Measurements from ENCODE around the gene PPP1R27.

PPP1R27 gene, protein sequence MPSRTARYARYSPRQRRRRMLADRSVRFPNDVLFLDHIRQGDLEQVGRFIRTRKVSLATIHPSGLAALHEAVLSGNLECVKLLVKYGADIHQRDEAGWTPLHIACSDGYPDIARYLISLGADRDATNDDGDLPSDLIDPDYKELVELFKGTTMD

GRCh38 chr17:81834831-81835267 lies at the start of gene PPP1R27:
Gene PPP1R27 (minus strand): TSS chr17:81835050. CDS start chr17:81834953, 97 bp downstream.
- no peak for DNase-seq (ENCODE audit: low read depth)

DNA sequence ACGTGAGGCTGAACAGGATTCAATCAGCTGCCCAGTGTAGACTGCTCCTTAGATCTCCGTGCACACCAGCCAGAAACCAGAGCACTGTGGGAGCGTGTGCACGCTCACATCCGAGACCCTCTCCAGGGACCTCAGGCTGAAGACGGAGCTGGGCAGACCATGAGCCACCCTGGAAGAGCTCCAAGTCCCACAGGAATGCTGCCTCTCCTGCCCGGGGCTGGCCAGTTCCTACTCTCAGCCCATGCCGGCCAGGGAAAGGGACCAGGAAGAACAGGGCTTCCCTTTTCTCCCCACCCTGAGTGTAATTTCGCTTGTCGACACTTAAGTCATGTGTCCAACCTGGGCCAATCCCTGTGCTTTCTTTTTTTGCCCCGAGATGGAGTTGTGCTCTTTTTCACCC lies 49.7 kb upstream of the PPP1R27 start:
- no peak for DNase-seq (ENCODE audit: low read depth)

DNA sequence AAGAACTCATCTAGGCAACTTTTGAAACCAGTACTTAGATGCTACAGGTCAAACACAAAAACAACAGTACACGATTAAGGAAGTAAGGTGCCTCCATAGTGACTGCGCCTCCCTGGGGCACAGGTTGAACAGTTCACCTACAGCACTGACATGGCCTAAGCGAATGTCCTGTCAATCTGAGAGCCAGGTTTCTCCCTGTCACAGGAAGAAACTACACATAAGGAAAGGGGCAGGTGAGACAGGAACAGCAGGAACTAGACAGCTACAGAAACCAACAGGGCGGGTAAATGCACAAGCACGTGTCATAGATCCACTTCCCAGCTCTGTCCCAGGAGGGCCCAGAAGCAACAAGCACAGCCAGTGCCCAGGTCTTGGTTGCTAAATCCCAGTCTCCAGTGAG lies 44.3 kb upstream of the PPP1R27 start:
- DNase-seq (ENCODE audit: low read depth): no peak

DNA sequence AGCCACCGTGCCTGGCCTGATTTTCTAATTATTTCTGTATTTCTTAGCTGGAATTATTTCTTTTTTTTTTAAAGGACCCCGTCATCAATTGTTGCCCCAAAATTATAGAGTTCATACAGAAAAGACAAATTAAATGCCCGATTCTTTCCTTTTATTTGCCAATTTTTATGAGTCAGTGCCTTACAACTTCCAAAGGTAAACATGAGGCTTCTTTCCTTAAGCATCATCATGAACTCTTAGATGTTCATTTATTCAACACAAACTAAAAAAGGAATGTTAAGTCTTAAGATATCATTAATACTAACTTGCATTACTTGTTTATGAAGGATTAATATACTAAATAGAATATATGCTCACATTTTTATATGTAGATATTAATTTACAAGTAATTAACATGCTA lies 43.4 kb upstream of the PPP1R27 start:
- DNase-seq (ENCODE audit: low read depth): no peak

DNA sequence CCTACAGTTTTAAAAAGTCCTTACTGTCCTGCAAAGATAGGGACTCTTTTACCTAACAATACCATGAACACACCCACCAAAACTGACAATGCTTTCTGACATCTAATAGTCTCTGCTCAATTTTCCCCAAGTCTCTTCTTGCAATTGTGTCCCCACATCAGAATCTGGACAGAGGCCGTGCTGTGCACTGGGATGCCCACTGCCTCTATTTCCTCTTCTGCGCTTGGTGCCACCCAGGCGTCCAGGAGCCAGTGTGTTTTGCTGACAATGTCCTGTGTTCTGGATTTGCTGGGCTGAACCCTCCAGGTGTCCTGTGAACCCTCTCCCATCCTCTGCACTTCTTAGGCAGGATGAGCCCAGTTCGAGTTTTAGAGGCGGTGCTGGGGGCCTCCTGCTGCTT lies 42.7 kb upstream of the PPP1R27 start:
- no peak for DNase-seq (ENCODE audit: low read depth)

GRCh38 chr17:81871387-81872230 lies 36.8 kb upstream of the PPP1R27 start:
- DNase-seq (ENCODE audit: low read depth): peak; percentile 94

GRCh38 chr17:81870981-81871386 lies 36.1 kb upstream of the PPP1R27 start, which contains the start of gene ARHGDIA:
Gene ARHGDIA (minus strand): TSS chr17:81871337. CDS start chr17:81869930, 1,407 bp downstream.
- no peak for DNase-seq (ENCODE audit: low read depth)

- DNase-seq (ENCODE audit: low read depth): peak; percentile 44
Measured at GRCh38 chr17:81870131-81870980, 35.5 kb upstream of the PPP1R27 start.

- peak; percentile 51 for DNase-seq (ENCODE audit: low read depth)
Measured at GRCh38 chr17:81869221-81870130, 34.6 kb upstream of the PPP1R27 start.

DNA sequence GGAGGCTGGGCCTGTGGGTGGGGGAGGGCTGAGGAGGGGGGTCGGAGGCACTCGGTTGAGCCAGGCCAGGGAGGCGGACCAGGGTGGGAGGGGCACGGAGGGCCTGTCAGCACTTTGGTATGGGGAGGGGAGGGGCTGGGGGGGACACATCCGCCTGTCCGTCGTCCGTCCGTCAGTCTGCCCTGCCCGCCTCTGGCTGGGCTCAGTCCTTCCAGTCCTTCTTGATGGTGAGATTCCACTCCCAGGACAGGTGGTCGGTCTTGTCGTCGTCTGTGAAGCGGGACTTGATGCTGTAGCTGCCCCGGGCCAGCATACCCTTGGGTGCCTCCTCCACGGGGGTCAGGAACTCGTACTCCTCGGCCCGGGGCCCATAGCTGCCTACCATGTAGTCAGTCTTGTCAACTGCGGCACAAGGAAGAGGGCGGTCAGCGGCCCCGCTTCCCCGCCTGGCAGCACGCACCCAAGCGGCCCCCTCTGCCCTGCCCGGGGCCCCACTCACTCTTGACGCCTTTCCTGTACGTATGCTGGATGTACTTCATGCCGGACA lies 33.9 kb upstream of the PPP1R27 start:
- peak; percentile 15 for DNase-seq (ENCODE audit: low read depth)

DNA sequence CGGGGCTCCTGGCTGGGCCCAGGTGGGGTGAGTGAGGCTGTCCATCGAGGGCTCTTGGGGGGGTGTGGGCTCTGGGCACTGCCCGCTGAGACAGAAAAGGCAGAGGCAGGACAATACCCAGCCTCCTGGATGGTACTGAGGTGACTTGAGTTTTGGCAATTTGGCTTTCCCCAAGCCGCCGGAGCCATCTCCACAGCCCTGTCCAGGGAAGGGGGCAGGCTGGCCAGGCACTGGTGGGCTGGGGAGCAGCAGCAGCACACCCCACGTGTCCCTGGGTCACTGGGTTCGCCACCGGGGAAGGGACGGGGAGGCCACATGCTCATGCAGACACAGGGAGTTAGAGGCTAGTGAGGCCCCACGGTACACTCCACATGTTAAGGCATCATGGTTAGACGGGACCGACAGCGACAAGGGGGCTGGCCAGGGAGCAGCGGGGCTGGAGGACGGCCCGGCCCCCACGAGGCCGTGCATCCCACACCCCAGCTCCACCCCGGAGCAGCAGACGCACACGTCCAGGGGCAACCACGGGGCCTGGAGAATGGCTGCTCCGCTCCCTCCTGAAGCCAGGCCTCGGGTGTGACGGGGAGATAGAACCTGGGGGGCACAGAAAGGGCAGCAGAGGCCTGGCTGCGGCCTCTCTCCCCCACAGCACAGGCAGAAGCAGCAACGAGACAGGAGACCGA lies 33.3 kb upstream of the PPP1R27 start:
- DNase-seq (ENCODE audit: low read depth): no peak

DNA sequence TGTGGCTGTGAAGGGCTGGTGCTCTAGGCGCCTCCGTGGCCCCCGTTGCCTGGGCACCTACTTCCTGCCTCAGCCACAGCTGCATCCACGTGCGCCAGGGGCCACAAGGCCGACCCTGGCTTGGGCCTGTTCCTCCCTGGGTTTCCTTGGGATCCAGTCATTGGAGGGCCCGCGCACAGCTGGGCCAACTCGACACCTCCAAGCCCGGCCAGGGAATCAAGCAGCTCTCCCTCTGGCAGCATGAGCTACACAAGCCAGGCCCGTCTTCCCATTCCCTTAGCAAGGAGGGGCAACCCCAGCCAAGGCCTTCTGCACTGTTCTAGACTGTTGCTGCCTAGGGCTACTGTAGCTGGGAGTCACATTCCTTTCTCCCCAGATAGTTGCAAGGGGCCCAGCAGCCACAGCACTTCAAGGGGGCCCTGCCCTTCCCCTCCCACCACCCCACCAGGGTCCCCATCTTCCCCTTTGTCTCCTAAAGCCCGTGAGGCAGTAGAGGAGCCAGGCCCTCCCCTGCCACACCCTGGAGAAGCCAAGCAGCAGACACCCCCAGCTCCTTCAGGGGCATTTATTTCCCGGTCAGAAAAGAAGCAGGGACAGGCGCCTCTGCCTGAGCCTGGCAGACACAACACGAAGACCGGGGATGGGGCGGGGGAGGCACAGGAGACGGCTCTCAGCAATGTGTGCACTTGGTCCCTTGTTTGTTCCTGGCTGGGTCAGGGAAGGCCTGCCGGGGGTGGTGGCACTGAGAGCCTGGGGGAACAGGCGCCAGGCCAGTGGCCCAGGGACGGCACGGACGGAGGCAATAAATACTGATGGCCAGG lies 32.5 kb upstream of the PPP1R27 start:
- no peak for DNase-seq (ENCODE audit: low read depth)

GRCh38 chr17:81866440-81867169 lies 31.8 kb upstream of the PPP1R27 start:
- DNase-seq (ENCODE audit: low read depth): peak; percentile 15

DNA sequence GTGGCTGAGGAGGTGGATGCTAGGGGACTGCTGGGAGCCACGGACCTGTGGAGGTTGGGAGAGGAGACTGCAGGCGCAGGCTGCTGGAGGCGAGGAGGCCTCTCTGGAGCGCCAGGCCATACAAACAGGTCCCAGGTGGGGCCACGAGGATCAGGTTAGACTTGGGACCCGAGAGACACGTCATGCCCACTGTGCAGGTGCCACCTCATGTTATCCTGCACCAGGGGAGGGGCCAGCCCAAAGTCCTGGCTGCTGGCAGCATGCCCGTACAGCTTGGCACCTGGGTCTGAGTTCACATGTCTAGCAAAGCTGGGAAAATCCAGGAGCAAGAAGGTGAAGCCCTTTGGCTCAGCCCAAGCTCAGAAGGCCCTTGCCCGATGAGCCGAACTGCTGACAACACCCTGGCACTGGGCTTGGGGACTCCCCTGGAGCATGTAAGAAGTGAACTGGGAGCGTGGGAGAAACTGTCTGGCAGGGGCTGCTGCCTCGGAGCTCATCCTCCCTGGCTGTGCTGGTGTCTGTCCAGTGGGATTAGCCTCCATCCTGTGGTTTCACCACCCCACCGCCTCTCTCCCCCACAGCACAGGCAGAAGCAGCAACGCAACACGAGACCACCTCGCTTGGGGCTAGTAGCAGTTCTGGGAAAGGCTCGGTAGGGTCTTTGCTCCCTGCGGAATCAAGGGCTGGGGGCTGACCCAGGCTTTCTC lies 31.0 kb upstream of the PPP1R27 start:
- DNase-seq (ENCODE audit: low read depth): no peak

- no peak for DNase-seq (ENCODE audit: low read depth)
Measured at GRCh38 chr17:81865358-81865732, 30.5 kb upstream of the PPP1R27 start.

GRCh38 chr17:81863833-81864768 lies 29.3 kb upstream of the PPP1R27 start:
- no peak for DNase-seq (ENCODE audit: low read depth)

GRCh38 chr17:81863123-81863675 lies 28.3 kb upstream of the PPP1R27 start:
- DNase-seq (ENCODE audit: low read depth): no peak

Measured in activated T-cell treated with anti-CD3 and anti-CD28 coated beads for 48 hours (primary cell).